ENCODE results near the gene CXorf65.

Gene CXorf65

GRCh38 chrX:71105628-71106027 is 912 bp downstream of the CXorf65 start:
- DNase-seq = no peak

- DNase-seq = peak; percentile 77
These were observed 3.2 kb downstream of the CXorf65 start for GRCh38 chrX:71103110-71103983.

GRCh38 chrX:71102292-71102691 is 4.2 kb downstream of the CXorf65 start:
- DNase-seq = peak; percentile 47

GRCh38 chrX:71100581-71101505 is 5.7 kb downstream of the CXorf65 start:
- no peak for DNase-seq

GRCh38 chrX:71099736-71100135 is 6.8 kb downstream of the CXorf65 start:
- DNase-seq = no peak

- DNase-seq = no peak
These were observed 7.5 kb downstream of the CXorf65 start for GRCh38 chrX:71098951-71099506.

- peak; percentile 85 for DNase-seq
These were observed 8.2 kb downstream of the CXorf65 start for GRCh38 chrX:71098302-71098701.

- no peak for DNase-seq
These were observed 9.8 kb downstream of the CXorf65 start for GRCh38 chrX:71096760-71097032.

- peak; percentile 57 for DNase-seq
These were observed 10.4 kb downstream of the CXorf65 start for GRCh38 chrX:71095981-71096759.

GRCh38 chrX:71095555-71095980 is 11.0 kb downstream of the CXorf65 start, which contains the start of gene FOXO4:
Gene FOXO4, plus strand, starts transcription at chrX:71095851. Its CDS starts 678 bp downstream, at chrX:71096529.
- DNase-seq = peak; percentile 89

GRCh38 chrX:71095033-71095432 is 11.5 kb downstream of the CXorf65 start:
- DNase-seq = peak; percentile 67

- no peak for DNase-seq
These were observed 15.3 kb downstream of the CXorf65 start for GRCh38 chrX:71091263-71091662.

- DNase-seq = no peak
These were observed 20.6 kb downstream of the CXorf65 start for GRCh38 chrX:71085900-71086299.

GRCh38 chrX:71082822-71083221 is 23.7 kb downstream of the CXorf65 start:
- DNase-seq = no peak

GRCh38 chrX:71082124-71082647 is 24.4 kb downstream of the CXorf65 start:
- DNase-seq = no peak

GRCh38 chrX:71081330-71082123 is 25.0 kb downstream of the CXorf65 start:
- DNase-seq = no peak

GRCh38 chrX:71070531-71070930 is 36.0 kb downstream of the CXorf65 start:
- DNase-seq = no peak

- peak; percentile 95 for DNase-seq
These were observed 38.3 kb downstream of the CXorf65 start, which contains the start of gene SNX12 for GRCh38 chrX:71068044-71068918. Gene SNX12, minus strand, starts transcription at chrX:71068334. Its CDS starts 28 bp downstream, at chrX:71068306.

GRCh38 chrX:71067712-71068043 is 38.9 kb downstream of the CXorf65 start:
- DNase-seq = no peak

- no peak for DNase-seq
These were observed 39.5 kb downstream of the CXorf65 start for GRCh38 chrX:71067089-71067488.
